Spleen (tissue), 11 donors: ENCODE data around the gene HNF1B. TPM values are rescaled to one million over a fixed set of nuclear protein-coding genes. Genes with fewer than 3 reads are reported as not detected.

ENCODE experiments used
- DNase-seq: peaks from one replicate; pipeline ENCODE4 v3.0.0-alpha.2; 2020
- H3K27ac ChIP-seq, 8 donors: fragments of 200-600 bp; sonication (generic) in 7 of 8; 1 replicate in 4 of 8; 2 replicates in 4 of 8; pipeline versions ENCODE4 v1.5.0 to v1.8.0; 2016 to 2021; ENCODE audit warnings: inconsistent platforms in 4 of 8, mild to moderate bottlenecking in 4 of 8, moderate library complexity in 1 of 8
- H3K27me3 ChIP-seq, 7 donors: fragments of 200-600 bp; sonication (generic) in 6 of 7; replicated peaks in 1 of 7; 1 replicate in 4 of 7; 2 replicates in 3 of 7; pipeline versions ENCODE4 v1.5.0 to v1.8.0; 2016 to 2021; ENCODE audit warnings: inconsistent platforms in 3 of 7, mild to moderate bottlenecking in 1 of 7
- H3K36me3 ChIP-seq, 6 donors: fragments of 200-600 bp; sonication (generic) in 5 of 6; 1 replicate in 4 of 6; 2 replicates in 2 of 6; pipeline versions ENCODE4 v1.5.0 to v1.8.0; 2016 to 2021; ENCODE audit warnings: inconsistent platforms in 2 of 6
- H3K4me1 ChIP-seq, 6 donors: fragments of 200-600 bp; sonication (generic) in 5 of 6; 1 replicate in 3 of 6; 2 replicates in 3 of 6; pipeline versions ENCODE4 v1.5.0 to v1.8.0; 2016 to 2021; ENCODE audit warnings: inconsistent platforms in 3 of 6
- H3K4me3 ChIP-seq, 8 donors: fragments of 200-600 bp; sonication (generic) in 7 of 8; 1 replicate in 4 of 8; 2 replicates in 4 of 8; pipeline versions ENCODE4 v1.5.0 to v1.8.0; 2016 to 2021; ENCODE audit warnings: inconsistent platforms in 4 of 8, mild to moderate bottlenecking in 4 of 8, moderate library complexity in 2 of 8
- H3K9me3 ChIP-seq, 8 donors: fragments of 200-600 bp; sonication (generic) in 7 of 8; 1 replicate in 4 of 8; 2 replicates in 4 of 8; pipeline versions ENCODE4 v1.5.0 to v1.8.0; 2016 to 2021; ENCODE audit warnings: inconsistent platforms in 4 of 8
- POLR2A ChIP-seq, 3 donors: fragments of 450-650 bp; IDR thresholded peaks; one replicate each; pipeline ENCODE4 v1.5.1; 2017; ENCODE audit warnings: antibody characterized with exemption in 3 of 3, mild to moderate bottlenecking in 1 of 3
- POLR2AphosphoS5 ChIP-seq, 3 donors: sonication (generic); formaldehyde crosslinking; IDR thresholded peaks; one replicate each; pipeline ENCODE4 v1.5.1; 2017; ENCODE audit warnings: antibody characterized with exemption in 3 of 3
- WGBS, 5 donors: extraction: QIAGEN DNeasy Blood & Tissue Kit in 3 of 5; methylation state at CpG; one replicate each; pipeline versions ENCODE4 v1.1.5 to v1.1.7; 2013 to 2018; 5-methylcytosine and 5-hydroxymethylcytosine counted together
- intact Hi-C: fragments of 100-400 bp; cut with DNase I; formaldehyde crosslinking; loops from one replicate; pipeline ENCODE4 v1.15.0; 2023; ENCODE audit warnings: low total_unique reads
- polyA plus RNA-seq, 3 donors: library from polyadenylated mRNA; stranded (reverse); fragments of 200-250 nt; gene quantifications; one replicate each; pipeline ENCODE4 v1.2.1, GENCODE V29; 2013
- total RNA-seq, 7 donors: library from RNA; depleted of rRNA in 3 of 7; stranded (reverse); fragments of >200 nt in 3 of 7; fragmentation: NEBNext Ultra II Directional in 4 of 7; extraction: Animal tissue kit (Norgen Biotek cat#: 25700) in 4 of 7; gene quantifications; one replicate each; pipeline versions ENCODE4 v1.1.0 to v1.2.1, GENCODE V29; 2016 to 2021
- TF ChIP-seq, protein P1 (sequence below), 11 experiments: fragments of 200-600 bp in 7 of 11; fragments of 450-650 bp in 4 of 11; sonication (generic) in 4 of 11; IDR thresholded peaks in 8 of 11; conservative IDR thresholded peaks in 3 of 11; 1 replicate in 7 of 11; 2 replicates in 4 of 11; pipeline versions ENCODE4 v1.4.0 to v1.8.0; 2016 to 2021; ENCODE audit warnings: antibody characterized with exemption in 11 of 11, inconsistent platforms in 4 of 11, mild to moderate bottlenecking in 1 of 11
- donor health status: healthy with polysubstance abuse.
- donor health status: DM: no; HTN: no; CAD: no; lungs with moderate emphysema.
- donor health status: DM: no; HTN: no; CAD: no.
- donor health status: Bipolar disorder and iron deficiency.
- donor health status: healthy.
- donor health status: DM: no; HTN: no; CAD: no.
- donor health status: DM: yes; HTN: yes; CAD: no.

The HNF1B gene
- total and polyA plus RNA-seq, 10 donors: 0.06 to 0.12 (median 0.07) TPM; not detected in 7

DNA sequence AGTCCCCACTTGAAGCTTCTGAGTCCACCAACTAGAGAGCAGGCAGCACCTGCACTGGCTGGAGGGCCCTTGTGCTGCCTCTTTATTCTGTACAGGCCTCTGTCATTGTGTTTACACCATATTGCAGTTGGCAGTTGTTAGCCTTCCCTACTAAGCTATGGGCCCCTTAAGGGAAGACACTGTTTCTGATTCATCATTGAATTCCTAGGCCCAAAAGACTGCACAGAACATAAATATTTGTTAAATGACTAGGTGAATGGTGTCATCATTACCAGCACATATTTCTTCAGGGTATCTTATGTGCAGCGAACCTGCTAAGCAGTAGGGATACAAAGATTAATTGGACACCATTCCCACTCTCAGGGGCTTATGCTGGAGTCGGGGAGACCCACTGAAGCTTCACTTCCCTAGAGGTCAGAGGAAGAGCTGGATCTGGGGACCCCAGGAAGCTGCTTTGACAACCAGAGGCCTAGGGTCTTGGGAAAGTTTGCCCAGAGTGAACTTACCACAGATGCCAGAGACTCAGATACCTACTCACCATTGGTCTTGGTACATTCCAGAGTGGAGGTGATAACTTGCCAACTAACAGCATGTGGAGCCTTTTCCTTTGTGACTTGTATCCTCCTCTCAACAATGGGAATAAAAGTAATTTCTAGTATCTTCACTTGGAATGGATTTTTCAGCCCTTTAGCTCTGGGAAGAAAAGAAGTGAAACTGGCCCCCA is 72.9 kb downstream of the HNF1B start:
- H3K4me3 ChIP-seq: no peak overlapping the region
- intact Hi-C loops: no loop called here
- 71 to 90% (median 84%) methylated on average over 2 of the region's 2 CpGs for WGBS, 5 donors
- no peaks in the 10 kb centered on the region for H3K36me3 ChIP-seq
- H3K9me3 ChIP-seq: no peaks in the 10 kb centered on the region
- DNase-seq: no peak
- H3K27me3 ChIP-seq: peaks cover 0 to 13% (median 0%) of the 10 kb centered on the region in 7 donors
- H3K27ac ChIP-seq: no peak overlapping the region
- H3K4me1 ChIP-seq: no peaks in the 10 kb centered on the region
- TF ChIP-seq, protein P1, sequence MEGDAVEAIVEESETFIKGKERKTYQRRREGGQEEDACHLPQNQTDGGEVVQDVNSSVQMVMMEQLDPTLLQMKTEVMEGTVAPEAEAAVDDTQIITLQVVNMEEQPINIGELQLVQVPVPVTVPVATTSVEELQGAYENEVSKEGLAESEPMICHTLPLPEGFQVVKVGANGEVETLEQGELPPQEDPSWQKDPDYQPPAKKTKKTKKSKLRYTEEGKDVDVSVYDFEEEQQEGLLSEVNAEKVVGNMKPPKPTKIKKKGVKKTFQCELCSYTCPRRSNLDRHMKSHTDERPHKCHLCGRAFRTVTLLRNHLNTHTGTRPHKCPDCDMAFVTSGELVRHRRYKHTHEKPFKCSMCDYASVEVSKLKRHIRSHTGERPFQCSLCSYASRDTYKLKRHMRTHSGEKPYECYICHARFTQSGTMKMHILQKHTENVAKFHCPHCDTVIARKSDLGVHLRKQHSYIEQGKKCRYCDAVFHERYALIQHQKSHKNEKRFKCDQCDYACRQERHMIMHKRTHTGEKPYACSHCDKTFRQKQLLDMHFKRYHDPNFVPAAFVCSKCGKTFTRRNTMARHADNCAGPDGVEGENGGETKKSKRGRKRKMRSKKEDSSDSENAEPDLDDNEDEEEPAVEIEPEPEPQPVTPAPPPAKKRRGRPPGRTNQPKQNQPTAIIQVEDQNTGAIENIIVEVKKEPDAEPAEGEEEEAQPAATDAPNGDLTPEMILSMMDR (IDR thresholded peaks at IDR 0.05 in 8 of 11, conservative IDR thresholded peaks at IDR 0.05 in 3 of 11): no peak
- TF ChIP-seq POLR2A (IDR thresholded peaks at IDR 0.05) (no peak), POLR2AphosphoS5 (IDR thresholded peaks at IDR 0.05) (no peak)

DNA sequence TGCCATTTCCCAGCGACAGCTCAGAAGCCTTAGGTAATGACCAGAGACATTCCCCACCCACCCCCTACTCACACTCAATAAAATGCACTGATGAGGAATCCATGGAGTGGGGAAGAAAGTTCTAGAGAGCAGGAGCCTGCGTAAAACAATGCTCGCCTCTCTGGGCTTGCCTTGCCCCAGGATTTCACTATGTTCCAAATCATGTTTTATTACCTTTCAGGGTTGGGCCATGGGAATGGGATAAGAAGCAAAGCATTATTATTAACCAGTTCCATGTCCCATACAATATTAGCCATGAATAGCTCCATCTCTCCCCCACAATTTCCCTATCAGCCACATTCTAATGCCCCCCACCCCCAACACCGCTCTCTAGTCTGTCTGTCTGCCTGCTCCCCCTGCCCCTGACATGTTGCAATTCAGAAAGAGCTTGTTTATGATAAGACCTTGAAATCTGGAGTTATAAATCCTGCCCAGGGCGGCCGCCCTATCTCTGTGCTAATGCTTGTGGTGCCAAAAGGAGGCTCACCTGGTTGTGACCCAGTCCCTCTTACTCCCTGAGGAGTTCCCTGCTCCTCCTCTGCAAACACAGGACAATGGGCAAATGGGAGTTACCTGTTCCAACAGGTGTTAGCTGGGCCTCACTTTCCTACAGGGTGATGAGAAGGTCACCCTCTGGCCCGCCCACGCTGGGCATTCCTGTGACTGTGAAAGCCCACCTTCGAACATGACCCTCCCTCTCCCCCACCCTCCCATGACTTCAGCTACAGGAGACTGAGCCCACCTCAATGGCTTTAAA is 73.6 kb downstream of the HNF1B start:
- DNase-seq: no peak
- no peaks in the 10 kb centered on the region for H3K4me1 ChIP-seq
- no peaks in the 10 kb centered on the region for H3K9me3 ChIP-seq
- intact Hi-C loops: no loop called here
- no peak overlapping the region for H3K4me3 ChIP-seq
- H3K27me3 ChIP-seq: peaks cover 0 to 8% (median 0%) of the 10 kb centered on the region in 7 donors
- 91 to 94% (median 93%) methylated on average over 9 of the region's 9 CpGs for WGBS, 5 donors
- no peaks in the 10 kb centered on the region for H3K36me3 ChIP-seq
- TF ChIP-seq, protein P1 (IDR thresholded peaks at IDR 0.05 in 8 of 11, conservative IDR thresholded peaks at IDR 0.05 in 3 of 11): no peak
- TF ChIP-seq POLR2A (IDR thresholded peaks at IDR 0.05): no peak
- no peak for TF ChIP-seq POLR2AphosphoS5 (IDR thresholded peaks at IDR 0.05)
- H3K27ac ChIP-seq: no peak overlapping the region

DNA sequence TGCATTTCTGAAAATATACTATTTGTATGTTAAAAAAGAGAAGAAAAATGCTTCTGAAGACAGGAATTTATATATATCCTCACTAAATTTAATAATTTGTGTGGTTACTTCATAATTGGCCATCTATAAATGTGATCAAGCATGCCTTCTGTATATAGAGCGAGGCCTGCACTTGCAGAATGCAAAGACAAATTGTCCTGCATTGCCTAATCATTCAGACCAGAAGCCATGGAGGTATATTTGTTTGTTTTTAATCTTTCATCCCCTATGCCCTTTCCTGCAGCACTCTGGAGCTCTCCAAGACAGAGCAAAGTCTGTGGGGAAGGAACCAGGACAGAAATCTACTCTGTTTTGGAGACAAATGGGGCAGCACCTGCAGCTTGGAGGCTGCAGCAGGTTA is 77.8 kb downstream of the HNF1B start:
- Histone ChIP-seq H3K4me3 (no peak overlapping the region), H3K4me1 (no peaks in the 10 kb centered on the region), H3K27ac (no peak overlapping the region), H3K36me3 (no peaks in the 10 kb centered on the region), H3K9me3 (no peaks in the 10 kb centered on the region), H3K27me3 (no peaks in the 10 kb centered on the region)
- intact Hi-C loops: no loop called here
- WGBS, 5 donors: 74 to 97% (median 87%) methylated on average over 1 of the region's 1 CpG
- no peak for TF ChIP-seq POLR2A (IDR thresholded peaks at IDR 0.05)
- TF ChIP-seq, protein P1 (IDR thresholded peaks at IDR 0.05 in 8 of 11, conservative IDR thresholded peaks at IDR 0.05 in 3 of 11): no peak
- TF ChIP-seq POLR2AphosphoS5 (IDR thresholded peaks at IDR 0.05): no peak
- no peak for DNase-seq

DNA sequence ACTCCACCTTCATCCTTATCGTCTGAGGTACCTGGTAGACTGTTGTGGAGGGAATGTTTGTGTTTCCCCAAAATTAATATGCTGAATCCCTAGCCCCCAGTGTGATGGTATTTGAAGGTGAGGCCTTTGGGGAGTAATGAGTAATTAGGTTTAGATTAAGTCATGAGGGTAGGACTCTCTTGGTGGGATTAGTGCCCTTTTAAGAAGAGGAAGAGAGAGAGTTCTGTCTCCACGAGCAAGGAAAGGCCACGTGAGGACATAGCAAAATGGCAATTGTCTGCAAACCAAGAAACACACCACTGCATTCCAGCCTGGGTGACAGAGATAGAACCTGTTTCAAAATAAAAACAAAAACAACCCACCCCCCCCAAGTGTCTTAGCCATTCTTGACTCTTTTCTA is 80.6 kb downstream of the HNF1B start:
- Histone ChIP-seq H3K9me3 (no peaks in the 10 kb centered on the region), H3K4me3 (no peak overlapping the region), H3K27me3 (peaks cover 0 to 9% (median 0%) of the 10 kb centered on the region in 7 donors), H3K27ac (no peak overlapping the region), H3K4me1 (no peaks in the 10 kb centered on the region), H3K36me3 (no peaks in the 10 kb centered on the region)
- 79 to 97% (median 84%) methylated on average over 3 of the region's 3 CpGs for WGBS, 5 donors
- TF ChIP-seq POLR2A (IDR thresholded peaks at IDR 0.05): no peak
- TF ChIP-seq, protein P1 (IDR thresholded peaks at IDR 0.05 in 8 of 11, conservative IDR thresholded peaks at IDR 0.05 in 3 of 11): no peak
- no peak for TF ChIP-seq POLR2AphosphoS5 (IDR thresholded peaks at IDR 0.05)
- no peak for DNase-seq
- intact Hi-C loops: no loop called here
